Psoas muscle (tissue), 8 donors: Measurements from ENCODE around the gene TMEM128. TPM values are rescaled to one million over a fixed set of nuclear protein-coding genes. Genes with fewer than 3 reads are reported as not detected.
"Not testable (repeated sequence)": the region's sequence is repeated elsewhere in the genome, so short reads cannot be mapped to it uniquely, and the experiment has no call there.

Experiments used
- ATAC-seq, 4 donors: fragments of 200-7000 bp; cut with Tn5 transposase; one replicate each; pipeline ENCODE4 v1.9.1; 2020; ENCODE audit warnings: moderate library complexity in 3 of 4, mild to moderate bottlenecking in 2 of 4
- DNase-seq, 2 donors: peaks; one replicate each; pipeline ENCODE4 v3.0.0-alpha.2; 2020
- H3K27ac ChIP-seq: fragments of 200-600 bp; one replicate; pipeline ENCODE4 v1.8.0; 2022
- H3K27me3 ChIP-seq, 3 donors: fragments of 200-600 bp in 1 of 3; one replicate each; pipeline versions ENCODE4 v1.6.1 to v1.8.0; 2013 to 2022; ENCODE audit warnings: low read length in 2 of 3, mild to moderate bottlenecking in 2 of 3, moderate library complexity in 1 of 3; ENCODE audit not compliant: insufficient read depth in 3 of 3
- H3K36me3 ChIP-seq, 2 donors: fragments of 200-600 bp in 1 of 2; one replicate each; pipeline versions ENCODE4 v1.6.1 to v1.8.0; 2013 to 2022; ENCODE audit warnings: low read depth in 1 of 2, mild to moderate bottlenecking in 1 of 2, moderate library complexity in 1 of 2; ENCODE audit not compliant: insufficient read depth in 1 of 2
- H3K4me1 ChIP-seq: fragments of 200-600 bp; one replicate; pipeline ENCODE4 v1.8.0; 2022
- H3K4me3 ChIP-seq: fragments of 200-600 bp; one replicate; pipeline ENCODE4 v1.8.0; 2022; ENCODE audit warnings: mild to moderate bottlenecking
- H3K9me3 ChIP-seq: fragments of 200-600 bp; one replicate; pipeline ENCODE4 v1.8.0; 2022
- CTCF ChIP-seq: fragments of 200-600 bp; IDR thresholded peaks from one replicate; pipeline ENCODE4 v1.8.0; 2022; ENCODE audit warnings: antibody characterized with exemption
- WGBS, 3 donors: extraction: QIAGEN DNeasy Blood & Tissue Kit; methylation state at CpG; one replicate each; pipeline versions ENCODE4 v1.1.6 to v1.1.7; 2013; 5-methylcytosine and 5-hydroxymethylcytosine counted together
- intact Hi-C, 2 donors: fragments of 100-400 bp; cut with DNase I; formaldehyde crosslinking; loops; one replicate each; pipeline versions ENCODE4 v1.11.0 to v1.14.2; 2022
- polyA plus RNA-seq, 3 donors: library from polyadenylated mRNA; stranded (reverse); fragments of 200-250 nt; gene quantifications; one replicate each; pipeline ENCODE4 v1.2.3, GENCODE V29; 2013
- total RNA-seq, 4 donors: library from RNA; stranded (reverse); fragmentation: NEBNext Ultra II Directional in 2 of 4; extraction: Animal tissue kit (Norgen Biotek cat#: 25700) in 2 of 4; gene quantifications; one replicate each; pipeline versions ENCODE4 v1.2.1 to v1.2.4, GENCODE V29; 2021 to 2023
- donor health status: healthy with polysubstance abuse.
- donor health status: DM: no; HTN: no; CAD: no; lungs with moderate emphysema.
- donor health status: Bipolar disorder and iron deficiency.
- donor health status: healthy.
- donor health status: DM: yes; HTN: yes; CAD: no.
- donor health status: DM: no; HTN: no; CAD: no.
- donor health status: DM: no; HTN: no; CAD: no.
- donor health status: DM: yes; HTN: yes; CAD: no.

TMEM128 gene
- total and polyA plus RNA-seq, 7 donors = 5.5 to 7.8 (median 7.0) TPM

GRCh38 chr4:4267981-4268380, 20.0 kb upstream of the TMEM128 start:
- ATAC-seq (no peak), DNase-seq (no peak)
- H3K4me1 ChIP-seq = no peaks in the 10 kb centered on the region
- H3K27me3 ChIP-seq = no peaks in the 10 kb centered on the region
- H3K9me3 ChIP-seq = no peaks in the 10 kb centered on the region
- intact Hi-C loops = no loop called here
- 90 to 94% (median 91%) methylated on average over 5 of the region's 5 CpGs for WGBS, 3 donors
- H3K36me3 ChIP-seq = peaks cover 18 to 57% of the 10 kb centered on the region in 2 donors
- no peak for TF ChIP-seq CTCF
- H3K27ac ChIP-seq = no peak overlapping the region
- no peak overlapping the region for H3K4me3 ChIP-seq

GRCh38 chr4:4260185-4260751, 12.2 kb upstream of the TMEM128 start:
- no peaks in the 10 kb centered on the region for H3K36me3 ChIP-seq
- no peaks in the 10 kb centered on the region for H3K9me3 ChIP-seq
- TF ChIP-seq CTCF = no peak
- DNase-seq (no peak), ATAC-seq (peak in 1 of 4 donors; percentile 43)
- H3K4me3 ChIP-seq = no peak overlapping the region
- intact Hi-C loops = no loop called here
- no peak overlapping the region for H3K27ac ChIP-seq
- peaks cover 0 to 15% (median 3%) of the 10 kb centered on the region in 3 donors for H3K27me3 ChIP-seq
- 64% methylated on average over 6 of the region's 6 CpGs for WGBS, 3 donors
- no peaks in the 10 kb centered on the region for H3K4me1 ChIP-seq

- Histone ChIP-seq H3K4me3 (no peak overlapping the region), H3K4me1 (no peaks in the 10 kb centered on the region), H3K9me3 (no peaks in the 10 kb centered on the region), H3K36me3 (no peaks in the 10 kb centered on the region), H3K27me3 (peaks cover 0 to 15% (median 3%) of the 10 kb centered on the region in 3 donors), H3K27ac (no peak overlapping the region)
- ATAC-seq = no peak
- intact Hi-C loops = loop anchor here in 1 of 2 donors (5.0 kb wide), 1 partner anchor 78 kb away; no protein-coding TSS in a partner anchor
- WGBS, 3 donors = 17 to 23% (median 22%) methylated on average over 9 of the region's 9 CpGs
- TF ChIP-seq CTCF = no peak
- DNase-seq = no peak
These were observed 11.6 kb upstream of the TMEM128 start for GRCh38 chr4:4259484-4260100.

GRCh38 chr4:4257705-4258104, 9.7 kb upstream of the TMEM128 start:
- WGBS, 3 donors = 72 to 84% (median 77%) methylated on average over 3 of the region's 3 CpGs
- DNase-seq, H3K9me3 ChIP-seq, H3K27ac ChIP-seq, H3K4me1 ChIP-seq, H3K36me3 ChIP-seq, ATAC-seq, H3K4me3 ChIP-seq: not testable (repeated sequence)
- intact Hi-C loops = loop anchor here in 1 of 2 donors (5.0 kb wide), 1 partner anchor 80 kb away; no protein-coding TSS in a partner anchor
- peaks cover 0 to 15% (median 3%) of the 10 kb centered on the region in 3 donors for H3K27me3 ChIP-seq

GRCh38 chr4:4256799-4257198, 8.8 kb upstream of the TMEM128 start:
- ATAC-seq = peak in 1 of 4 donors; percentile 42
- Histone ChIP-seq H3K4me1 (no peaks in the 10 kb centered on the region), H3K9me3 (no peaks in the 10 kb centered on the region), H3K27ac (no peak overlapping the region), H3K36me3 (no peaks in the 10 kb centered on the region), H3K4me3 (no peak overlapping the region), H3K27me3 (peaks cover 0 to 15% (median 3%) of the 10 kb centered on the region in 3 donors)
- 39 to 43% (median 42%) methylated on average over 9 to 10 of the region's 10 CpGs for WGBS, 3 donors
- no peak for DNase-seq
- intact Hi-C loops = loop anchor here in 1 of 2 donors (5.0 kb wide), 1 partner anchor 81 kb away; no protein-coding TSS in a partner anchor
- no peak for TF ChIP-seq CTCF
